ENCODE data around the gene MMEL1.

DNA sequence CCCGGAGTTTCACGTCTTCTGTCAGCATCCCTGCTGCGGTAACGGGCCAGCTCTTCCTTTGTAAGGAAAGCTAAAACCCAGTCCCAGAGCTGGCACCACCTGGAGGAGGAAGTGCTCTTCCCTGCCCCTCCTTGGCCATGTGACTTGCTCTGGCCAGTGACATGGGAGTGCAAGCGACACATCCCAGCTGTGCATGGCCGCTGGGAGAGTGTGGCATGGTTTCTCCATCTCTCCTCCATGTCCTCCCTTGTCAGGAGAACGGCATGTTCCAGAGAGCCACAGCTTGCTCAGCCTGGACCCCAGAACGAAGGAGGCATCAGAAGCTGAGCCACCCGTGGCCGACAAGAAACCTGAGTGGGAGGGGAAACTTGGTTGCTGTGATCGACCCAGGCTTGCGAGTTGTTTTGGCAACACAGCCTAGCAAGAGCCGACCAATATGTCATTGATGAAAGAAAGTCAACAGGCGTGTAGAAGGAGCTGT, 48.9 kb downstream of the MMEL1 start:
- no peak for TF ChIP-seq CTCF (IDR thresholded peaks at IDR 0.05)
- TF ChIP-seq POLR2A (IDR thresholded peaks at IDR 0.05): no peak

Measured in heart left ventricle (tissue), 13 donors.